ENCODE measurements around the gene CADM1. TPM values are rescaled to one million over a fixed set of nuclear protein-coding genes. Genes with fewer than 3 reads are reported as not detected.

Gene CADM1
- total and polyA plus RNA-seq, 2 donors, result 7.6 to 26.3 TPM

DNA sequence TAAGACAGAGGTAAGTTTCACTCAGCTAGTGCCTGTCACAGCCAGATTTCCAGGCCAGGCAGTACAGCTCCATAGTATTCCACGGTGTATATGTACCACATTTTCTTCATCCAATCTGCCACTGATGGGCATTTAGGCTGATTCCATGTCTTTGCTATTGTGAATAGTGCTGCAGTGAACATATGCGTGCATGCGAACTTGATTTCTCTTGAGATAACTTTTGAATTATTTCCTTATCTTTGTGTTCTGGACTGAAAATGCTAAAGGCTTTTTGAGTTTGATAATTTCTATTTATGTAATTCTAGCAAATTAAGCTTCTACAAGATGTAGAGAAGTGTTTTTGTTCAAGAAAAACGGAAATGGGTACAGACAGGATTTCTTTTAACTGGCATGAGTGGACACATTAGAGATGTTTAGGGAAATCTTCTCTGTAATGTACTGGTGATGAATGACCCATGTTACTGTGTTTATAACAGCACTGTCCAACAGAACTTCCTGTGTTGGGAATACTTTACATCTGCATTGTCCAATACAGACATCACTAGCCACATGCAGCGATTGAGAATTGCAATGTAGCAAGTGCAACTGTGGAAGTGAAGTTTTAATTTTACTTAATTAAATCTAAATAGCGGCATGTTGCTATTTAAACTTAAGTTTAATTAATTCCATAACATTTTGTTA, 151.3 kb downstream of the CADM1 start:
- Histone ChIP-seq H3K4me1 (ENCODE audit: control insufficient read depth in 2 of 2, insufficient read depth in 2 of 2, low read length in 2 of 2) (no peaks in the 10 kb centered on the region), H3K9me3 (ENCODE audit: control insufficient read depth in 2 of 2, insufficient read depth in 1 of 2, low read length in 1 of 2) (no peaks in the 10 kb centered on the region), H3K27ac (ENCODE audit: low read depth in 1 of 2, low read length in 1 of 2) (no peak overlapping the region), H3K27me3 (ENCODE audit: control insufficient read depth in 2 of 2, insufficient read depth in 1 of 2, low read length in 1 of 2) (no peaks in the 10 kb centered on the region), H3K4me3 (ENCODE audit: low read length in 2 of 2) (no peak overlapping the region), H3K36me3 (ENCODE audit: control insufficient read depth in 2 of 2, insufficient read depth in 2 of 2, low read length in 1 of 2) (no peaks in the 10 kb centered on the region)
- no peak for DNase-seq (ENCODE audit: low read depth in 6 of 9, low spot score in 9 of 9)
- 92% methylated on average over 6 of the region's 6 CpGs for WGBS

DNA sequence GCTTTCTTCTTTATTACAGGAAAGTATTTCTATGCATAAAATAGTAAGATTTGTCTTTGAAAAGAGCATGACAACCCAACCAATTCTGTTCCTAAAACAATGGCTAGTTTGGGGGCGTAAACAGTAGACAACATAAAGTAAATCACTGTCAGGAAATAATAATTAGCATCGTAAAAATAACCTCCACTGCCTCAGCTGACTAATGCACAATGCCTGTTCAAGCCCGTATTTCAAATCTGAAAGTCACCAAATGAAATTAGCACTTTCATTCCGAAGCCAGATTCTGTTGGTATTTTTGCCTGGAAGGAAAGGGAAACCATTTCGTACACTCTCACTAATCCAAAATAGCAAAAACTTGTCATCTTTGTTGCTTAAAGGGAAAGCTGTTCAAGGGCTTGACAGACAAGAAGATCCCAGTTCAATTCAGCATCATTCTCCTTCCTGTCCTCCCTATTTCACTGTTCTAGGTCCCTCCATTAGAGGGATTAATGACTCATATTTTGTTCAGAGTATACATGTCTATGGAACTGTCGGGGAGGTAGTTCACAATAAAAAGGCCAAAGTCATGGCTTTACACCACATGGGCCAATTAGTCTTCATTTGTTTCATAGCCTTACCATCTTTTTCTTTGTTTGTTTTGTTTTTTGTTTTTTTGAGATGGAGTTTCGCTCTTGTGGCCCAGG, 154.7 kb downstream of the CADM1 start:
- no peaks in the 10 kb centered on the region for H3K4me1 ChIP-seq (ENCODE audit: control insufficient read depth in 2 of 2, insufficient read depth in 2 of 2, low read length in 2 of 2)
- H3K4me3 ChIP-seq (ENCODE audit: low read length in 2 of 2), result no peak overlapping the region
- no peaks in the 10 kb centered on the region for H3K27me3 ChIP-seq (ENCODE audit: control insufficient read depth in 2 of 2, insufficient read depth in 1 of 2, low read length in 1 of 2)
- WGBS, result 77% methylated on average over 7 of the region's 7 CpGs
- no peaks in the 10 kb centered on the region for H3K9me3 ChIP-seq (ENCODE audit: control insufficient read depth in 2 of 2, insufficient read depth in 1 of 2, low read length in 1 of 2)
- H3K36me3 ChIP-seq (ENCODE audit: control insufficient read depth in 2 of 2, insufficient read depth in 2 of 2, low read length in 1 of 2), result no peaks in the 10 kb centered on the region
- no peak overlapping the region for H3K27ac ChIP-seq (ENCODE audit: low read depth in 1 of 2, low read length in 1 of 2)
- no peak for DNase-seq (ENCODE audit: low read depth in 6 of 9, low spot score in 9 of 9)

GRCh38 chr11:115348416-115348815, 155.8 kb downstream of the CADM1 start:
- 95% methylated on average over 6 of the region's 6 CpGs for WGBS
- H3K27me3 ChIP-seq (ENCODE audit: control insufficient read depth in 2 of 2, insufficient read depth in 1 of 2, low read length in 1 of 2), result no peaks in the 10 kb centered on the region
- no peaks in the 10 kb centered on the region for H3K4me1 ChIP-seq (ENCODE audit: control insufficient read depth in 2 of 2, insufficient read depth in 2 of 2, low read length in 2 of 2)
- no peak for DNase-seq (ENCODE audit: low read depth in 6 of 9, low spot score in 9 of 9)
- H3K36me3 ChIP-seq (ENCODE audit: control insufficient read depth in 2 of 2, insufficient read depth in 2 of 2, low read length in 1 of 2), result no peaks in the 10 kb centered on the region
- no peak overlapping the region for H3K27ac ChIP-seq (ENCODE audit: low read depth in 1 of 2, low read length in 1 of 2)
- H3K4me3 ChIP-seq (ENCODE audit: low read length in 2 of 2), result no peak overlapping the region
- H3K9me3 ChIP-seq (ENCODE audit: control insufficient read depth in 2 of 2, insufficient read depth in 1 of 2, low read length in 1 of 2), result no peaks in the 10 kb centered on the region

DNA sequence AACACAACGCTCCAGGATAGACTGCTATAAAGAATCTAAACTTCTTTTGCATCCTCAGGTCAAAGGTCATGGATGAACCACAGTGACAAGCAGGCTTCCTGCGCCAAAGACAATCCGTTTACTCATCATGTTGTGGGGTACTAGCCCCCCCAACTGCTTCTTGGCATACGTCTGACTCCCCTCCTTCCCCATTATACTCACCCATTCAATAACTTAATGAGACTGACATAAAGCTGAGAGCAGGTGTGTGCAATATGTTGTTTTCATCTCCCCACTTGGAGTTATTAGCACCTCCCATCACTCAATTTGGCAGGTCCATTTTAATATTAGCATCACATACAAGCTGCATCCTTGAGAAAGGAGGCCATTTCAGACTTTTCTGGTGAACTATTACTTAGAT, 157.1 kb downstream of the CADM1 start:
- no peaks in the 10 kb centered on the region for H3K9me3 ChIP-seq (ENCODE audit: control insufficient read depth in 2 of 2, insufficient read depth in 1 of 2, low read length in 1 of 2)
- DNase-seq (ENCODE audit: low read depth in 6 of 9, low spot score in 9 of 9), result no peak
- no peaks in the 10 kb centered on the region for H3K36me3 ChIP-seq (ENCODE audit: control insufficient read depth in 2 of 2, insufficient read depth in 2 of 2, low read length in 1 of 2)
- no peaks in the 10 kb centered on the region for H3K4me1 ChIP-seq (ENCODE audit: control insufficient read depth in 2 of 2, insufficient read depth in 2 of 2, low read length in 2 of 2)
- H3K27me3 ChIP-seq (ENCODE audit: control insufficient read depth in 2 of 2, insufficient read depth in 1 of 2, low read length in 1 of 2), result no peaks in the 10 kb centered on the region
- WGBS, result 93% methylated on average over 4 of the region's 4 CpGs
- H3K27ac ChIP-seq (ENCODE audit: low read depth in 1 of 2, low read length in 1 of 2), result no peak overlapping the region
- no peak overlapping the region for H3K4me3 ChIP-seq (ENCODE audit: low read length in 2 of 2)

- Histone ChIP-seq H3K4me3 (ENCODE audit: low read length in 2 of 2) (no peak overlapping the region), H3K27ac (ENCODE audit: low read depth in 1 of 2, low read length in 1 of 2) (no peak overlapping the region), H3K36me3 (ENCODE audit: control insufficient read depth in 2 of 2, insufficient read depth in 2 of 2, low read length in 1 of 2) (no peaks in the 10 kb centered on the region), H3K9me3 (ENCODE audit: control insufficient read depth in 2 of 2, insufficient read depth in 1 of 2, low read length in 1 of 2) (no peaks in the 10 kb centered on the region), H3K27me3 (ENCODE audit: control insufficient read depth in 2 of 2, insufficient read depth in 1 of 2, low read length in 1 of 2) (no peaks in the 10 kb centered on the region), H3K4me1 (ENCODE audit: control insufficient read depth in 2 of 2, insufficient read depth in 2 of 2, low read length in 2 of 2) (no peaks in the 10 kb centered on the region)
- DNase-seq (ENCODE audit: low read depth in 6 of 9, low spot score in 9 of 9), result no peak
- 83% methylated on average over 2 of the region's 2 CpGs for WGBS
These were observed 158.4 kb downstream of the CADM1 start for GRCh38 chr11:115345840-115346239.

- Histone ChIP-seq H3K27ac (ENCODE audit: low read depth in 1 of 2, low read length in 1 of 2) (no peak overlapping the region), H3K36me3 (ENCODE audit: control insufficient read depth in 2 of 2, insufficient read depth in 2 of 2, low read length in 1 of 2) (no peaks in the 10 kb centered on the region), H3K27me3 (ENCODE audit: control insufficient read depth in 2 of 2, insufficient read depth in 1 of 2, low read length in 1 of 2) (no peaks in the 10 kb centered on the region), H3K4me3 (ENCODE audit: low read length in 2 of 2) (no peak overlapping the region), H3K9me3 (ENCODE audit: control insufficient read depth in 2 of 2, insufficient read depth in 1 of 2, low read length in 1 of 2) (no peaks in the 10 kb centered on the region), H3K4me1 (ENCODE audit: control insufficient read depth in 2 of 2, insufficient read depth in 2 of 2, low read length in 2 of 2) (no peaks in the 10 kb centered on the region)
- no peak for DNase-seq (ENCODE audit: low read depth in 6 of 9, low spot score in 9 of 9)
These were observed 158.9 kb downstream of the CADM1 start for GRCh38 chr11:115345361-115345760.

GRCh38 chr11:115344846-115345245, 159.4 kb downstream of the CADM1 start:
- WGBS, result 69% methylated on average over 4 of the region's 4 CpGs
- Histone ChIP-seq H3K27me3 (ENCODE audit: control insufficient read depth in 2 of 2, insufficient read depth in 1 of 2, low read length in 1 of 2) (no peaks in the 10 kb centered on the region), H3K4me3 (ENCODE audit: low read length in 2 of 2) (no peak overlapping the region), H3K4me1 (ENCODE audit: control insufficient read depth in 2 of 2, insufficient read depth in 2 of 2, low read length in 2 of 2) (no peaks in the 10 kb centered on the region), H3K27ac (ENCODE audit: low read depth in 1 of 2, low read length in 1 of 2) (no peak overlapping the region), H3K9me3 (ENCODE audit: control insufficient read depth in 2 of 2, insufficient read depth in 1 of 2, low read length in 1 of 2) (no peaks in the 10 kb centered on the region), H3K36me3 (ENCODE audit: control insufficient read depth in 2 of 2, insufficient read depth in 2 of 2, low read length in 1 of 2) (no peaks in the 10 kb centered on the region)
- DNase-seq (ENCODE audit: low read depth in 6 of 9, low spot score in 9 of 9), result no peak

DNA sequence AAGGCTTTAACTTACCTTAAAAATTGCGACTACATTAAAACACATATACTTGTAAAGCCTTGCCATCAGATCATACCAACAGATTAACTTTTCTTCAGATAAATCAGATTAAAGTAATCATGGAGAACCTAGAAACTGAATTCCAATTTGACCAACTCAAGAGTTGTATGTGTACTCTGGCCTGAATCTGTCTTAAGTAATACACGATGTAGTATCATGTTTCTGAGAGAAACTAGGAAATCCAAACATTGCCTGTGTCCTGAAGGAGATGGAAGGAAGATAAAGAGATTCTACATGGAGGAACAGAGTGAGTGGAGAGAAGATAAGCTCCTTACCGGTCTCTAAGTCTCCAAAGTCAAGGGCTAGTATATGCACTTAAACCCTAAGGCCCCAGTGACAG, 162.1 kb downstream of the CADM1 start:
- DNase-seq (ENCODE audit: low read depth in 6 of 9, low spot score in 9 of 9), result no peak
- Histone ChIP-seq H3K27ac (ENCODE audit: low read depth in 1 of 2, low read length in 1 of 2) (no peak overlapping the region), H3K4me3 (ENCODE audit: low read length in 2 of 2) (no peak overlapping the region), H3K9me3 (ENCODE audit: control insufficient read depth in 2 of 2, insufficient read depth in 1 of 2, low read length in 1 of 2) (no peaks in the 10 kb centered on the region), H3K36me3 (ENCODE audit: control insufficient read depth in 2 of 2, insufficient read depth in 2 of 2, low read length in 1 of 2) (no peaks in the 10 kb centered on the region), H3K4me1 (ENCODE audit: control insufficient read depth in 2 of 2, insufficient read depth in 2 of 2, low read length in 2 of 2) (no peaks in the 10 kb centered on the region), H3K27me3 (ENCODE audit: control insufficient read depth in 2 of 2, insufficient read depth in 1 of 2, low read length in 1 of 2) (no peaks in the 10 kb centered on the region)
- WGBS, result 91% methylated on average over 3 of the region's 3 CpGs

GRCh38 chr11:115340874-115341273, 163.3 kb downstream of the CADM1 start:
- H3K27ac ChIP-seq (ENCODE audit: low read depth in 1 of 2, low read length in 1 of 2), result no peak overlapping the region
- H3K36me3 ChIP-seq (ENCODE audit: control insufficient read depth in 2 of 2, insufficient read depth in 2 of 2, low read length in 1 of 2), result no peaks in the 10 kb centered on the region
- 97% methylated on average over 3 of the region's 3 CpGs for WGBS
- H3K4me3 ChIP-seq (ENCODE audit: low read length in 2 of 2), result no peak overlapping the region
- no peaks in the 10 kb centered on the region for H3K9me3 ChIP-seq (ENCODE audit: control insufficient read depth in 2 of 2, insufficient read depth in 1 of 2, low read length in 1 of 2)
- no peaks in the 10 kb centered on the region for H3K27me3 ChIP-seq (ENCODE audit: control insufficient read depth in 2 of 2, insufficient read depth in 1 of 2, low read length in 1 of 2)
- H3K4me1 ChIP-seq (ENCODE audit: control insufficient read depth in 2 of 2, insufficient read depth in 2 of 2, low read length in 2 of 2), result no peaks in the 10 kb centered on the region
- no peak for DNase-seq (ENCODE audit: low read depth in 6 of 9, low spot score in 9 of 9)
